AG09319 (cell line): ENCODE results near the gene P2RX2.

Experiments
- DNase-seq: peaks from one replicate; pipeline ENCODE4 v3.0.0-alpha.2; 2010; ENCODE audit warnings: low read depth; ENCODE audit errors: extremely low read depth
- TF ChIP-seq, protein P1 (sequence below): IDR thresholded peaks from 2 replicates; pipeline ENCODE4 v1.5.1; 2011; ENCODE audit warnings: low read depth, mild to moderate bottlenecking, inconsistent platforms, low read length, moderate library complexity

The P2RX2 gene

DNA sequence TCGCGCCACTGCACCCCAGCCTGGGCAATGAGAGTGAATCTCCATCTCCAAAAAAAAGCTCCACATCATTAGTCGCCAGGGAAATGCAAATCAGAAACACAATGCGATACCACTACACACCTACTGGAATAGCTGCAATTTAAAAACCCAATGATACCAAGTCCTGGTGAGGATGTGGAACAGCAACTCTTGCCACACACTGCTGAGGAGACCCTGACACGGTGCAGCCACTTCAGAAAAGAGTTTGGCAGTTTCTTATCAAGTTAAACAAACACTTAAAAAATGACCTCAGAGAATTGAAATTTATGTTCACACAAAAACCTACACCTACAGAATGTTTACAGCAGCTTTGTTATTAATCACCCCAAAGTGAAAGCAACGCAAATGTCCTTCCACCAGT, 12.1 kb downstream of the P2RX2 start:
- DNase-seq = no peak
- TF ChIP-seq, protein P1, sequence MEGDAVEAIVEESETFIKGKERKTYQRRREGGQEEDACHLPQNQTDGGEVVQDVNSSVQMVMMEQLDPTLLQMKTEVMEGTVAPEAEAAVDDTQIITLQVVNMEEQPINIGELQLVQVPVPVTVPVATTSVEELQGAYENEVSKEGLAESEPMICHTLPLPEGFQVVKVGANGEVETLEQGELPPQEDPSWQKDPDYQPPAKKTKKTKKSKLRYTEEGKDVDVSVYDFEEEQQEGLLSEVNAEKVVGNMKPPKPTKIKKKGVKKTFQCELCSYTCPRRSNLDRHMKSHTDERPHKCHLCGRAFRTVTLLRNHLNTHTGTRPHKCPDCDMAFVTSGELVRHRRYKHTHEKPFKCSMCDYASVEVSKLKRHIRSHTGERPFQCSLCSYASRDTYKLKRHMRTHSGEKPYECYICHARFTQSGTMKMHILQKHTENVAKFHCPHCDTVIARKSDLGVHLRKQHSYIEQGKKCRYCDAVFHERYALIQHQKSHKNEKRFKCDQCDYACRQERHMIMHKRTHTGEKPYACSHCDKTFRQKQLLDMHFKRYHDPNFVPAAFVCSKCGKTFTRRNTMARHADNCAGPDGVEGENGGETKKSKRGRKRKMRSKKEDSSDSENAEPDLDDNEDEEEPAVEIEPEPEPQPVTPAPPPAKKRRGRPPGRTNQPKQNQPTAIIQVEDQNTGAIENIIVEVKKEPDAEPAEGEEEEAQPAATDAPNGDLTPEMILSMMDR = no peak

DNA sequence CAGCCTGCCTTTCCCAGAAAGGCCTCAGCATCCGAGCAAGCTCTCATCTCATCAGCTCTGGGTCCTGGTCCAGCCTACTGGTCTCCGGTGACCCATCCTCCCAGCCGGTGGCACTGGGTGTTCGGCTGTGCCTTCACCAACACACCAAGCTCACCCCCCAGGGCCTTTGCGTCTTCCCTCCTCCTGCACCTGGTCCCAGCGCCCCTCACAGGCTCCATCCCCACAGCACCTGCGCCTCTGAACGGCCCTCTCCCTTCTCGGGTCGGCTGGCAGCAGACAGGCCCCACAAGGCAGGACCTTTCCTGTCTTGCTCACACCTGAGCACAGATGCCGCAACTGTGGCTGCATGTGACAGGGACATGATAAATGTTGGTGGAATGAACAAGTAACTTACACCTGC, 13.1 kb downstream of the P2RX2 start:
- no peak for DNase-seq
- TF ChIP-seq, protein P1 = no peak

DNA sequence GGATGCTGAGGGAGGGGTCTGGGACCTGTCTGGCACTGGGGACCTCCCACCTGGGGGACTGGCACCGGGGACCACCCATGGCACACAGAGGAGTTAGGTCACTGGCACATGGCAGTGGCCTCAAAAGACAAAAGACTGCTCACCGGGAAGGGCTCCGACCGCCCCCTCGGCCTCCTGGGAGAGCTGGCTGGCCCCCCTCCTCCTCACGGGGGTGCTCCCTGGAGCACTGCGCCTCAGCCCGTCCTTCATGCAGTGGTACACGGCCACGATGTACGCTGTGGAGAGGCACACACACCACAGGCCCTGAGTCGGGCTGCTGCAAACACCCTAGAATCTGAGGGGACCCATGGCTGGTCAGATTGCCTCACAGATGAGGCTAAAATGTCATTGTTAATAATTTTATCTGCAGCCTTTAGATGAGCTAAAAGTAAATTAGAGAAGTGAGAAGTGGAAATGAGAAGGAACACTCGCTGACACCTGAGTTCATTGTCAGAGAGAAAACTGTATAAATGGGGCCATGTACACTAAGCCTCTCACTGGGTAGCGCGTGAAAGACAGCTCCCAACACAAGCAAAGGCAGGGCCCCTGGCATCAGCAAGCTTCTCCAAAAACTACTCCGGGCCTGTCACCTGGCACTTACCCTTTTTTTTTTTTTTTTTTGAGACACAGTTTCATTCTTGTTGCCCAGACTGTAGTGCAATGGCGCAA, 14.1 kb downstream of the P2RX2 start:
- DNase-seq = no peak
- TF ChIP-seq, protein P1 = no peak

DNA sequence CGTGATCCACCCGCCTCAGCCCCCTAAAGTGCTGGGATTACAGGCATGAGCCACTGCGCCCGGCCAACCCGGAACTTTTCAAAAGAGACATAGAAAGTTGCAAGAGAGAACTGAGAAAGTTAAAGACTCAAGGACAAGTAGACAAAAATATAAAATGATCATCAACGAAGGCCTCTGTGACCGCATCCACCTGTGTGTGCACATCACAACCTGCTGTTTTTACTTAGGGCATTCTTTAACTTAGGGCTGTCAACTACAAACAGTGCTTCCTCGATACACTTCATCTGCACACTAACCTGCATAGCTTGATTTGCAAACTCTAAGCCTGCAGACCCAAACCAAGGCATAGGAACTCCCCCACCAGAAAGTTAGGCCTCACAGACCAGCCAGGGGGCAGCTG, 14.8 kb downstream of the P2RX2 start:
- DNase-seq = no peak
- TF ChIP-seq, protein P1 = no peak

DNA sequence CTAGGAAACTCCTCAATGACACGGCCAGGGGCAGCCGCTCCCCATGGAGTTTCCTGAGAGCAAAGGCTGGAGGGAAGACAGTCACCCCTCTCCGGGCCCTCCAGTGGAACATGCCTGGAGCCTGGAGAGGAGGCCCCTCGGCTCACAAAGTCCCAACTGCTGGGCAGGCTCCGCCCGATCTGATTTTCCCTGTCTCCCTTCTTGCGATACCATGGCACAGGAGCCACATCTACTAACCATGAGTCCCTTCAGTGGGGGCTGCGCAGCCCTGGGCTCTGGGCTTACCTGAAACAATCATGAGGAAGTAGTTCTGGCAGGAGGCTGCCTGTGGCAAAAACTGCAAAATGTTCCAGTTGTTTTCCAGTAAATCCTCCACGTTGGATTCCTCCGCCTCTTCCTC, 15.3 kb downstream of the P2RX2 start:
- no peak for DNase-seq
- TF ChIP-seq, protein P1 = no peak

DNA sequence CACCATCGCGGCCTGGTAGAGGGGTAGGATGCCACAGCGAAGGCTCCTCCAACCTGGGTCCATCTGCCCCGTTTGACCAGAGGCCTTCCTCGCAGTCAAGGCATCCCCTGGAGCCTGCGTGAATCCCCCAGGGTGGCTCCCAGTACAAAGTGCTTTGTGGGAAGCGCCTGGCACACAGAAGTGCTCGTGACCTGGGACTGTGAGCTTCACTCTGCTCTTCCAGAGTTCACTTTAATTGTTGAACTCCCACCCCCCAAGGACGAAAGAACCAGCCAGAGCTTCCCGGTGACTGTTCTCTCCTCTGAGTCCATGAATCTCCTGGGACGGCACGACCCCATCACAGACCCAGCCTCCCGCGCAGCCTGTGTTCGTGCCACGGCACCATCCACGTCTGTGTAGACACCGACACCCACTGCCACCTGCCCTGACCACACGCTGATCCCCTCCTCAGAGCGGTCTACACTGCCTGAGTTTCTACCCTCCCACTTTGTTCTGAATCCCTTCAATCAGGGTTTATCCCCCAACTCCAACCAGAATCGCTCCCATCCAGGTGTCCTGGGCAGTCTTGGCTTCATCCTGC, 15.9 kb downstream of the P2RX2 start:
- DNase-seq = no peak
- TF ChIP-seq, protein P1 = no peak

DNA sequence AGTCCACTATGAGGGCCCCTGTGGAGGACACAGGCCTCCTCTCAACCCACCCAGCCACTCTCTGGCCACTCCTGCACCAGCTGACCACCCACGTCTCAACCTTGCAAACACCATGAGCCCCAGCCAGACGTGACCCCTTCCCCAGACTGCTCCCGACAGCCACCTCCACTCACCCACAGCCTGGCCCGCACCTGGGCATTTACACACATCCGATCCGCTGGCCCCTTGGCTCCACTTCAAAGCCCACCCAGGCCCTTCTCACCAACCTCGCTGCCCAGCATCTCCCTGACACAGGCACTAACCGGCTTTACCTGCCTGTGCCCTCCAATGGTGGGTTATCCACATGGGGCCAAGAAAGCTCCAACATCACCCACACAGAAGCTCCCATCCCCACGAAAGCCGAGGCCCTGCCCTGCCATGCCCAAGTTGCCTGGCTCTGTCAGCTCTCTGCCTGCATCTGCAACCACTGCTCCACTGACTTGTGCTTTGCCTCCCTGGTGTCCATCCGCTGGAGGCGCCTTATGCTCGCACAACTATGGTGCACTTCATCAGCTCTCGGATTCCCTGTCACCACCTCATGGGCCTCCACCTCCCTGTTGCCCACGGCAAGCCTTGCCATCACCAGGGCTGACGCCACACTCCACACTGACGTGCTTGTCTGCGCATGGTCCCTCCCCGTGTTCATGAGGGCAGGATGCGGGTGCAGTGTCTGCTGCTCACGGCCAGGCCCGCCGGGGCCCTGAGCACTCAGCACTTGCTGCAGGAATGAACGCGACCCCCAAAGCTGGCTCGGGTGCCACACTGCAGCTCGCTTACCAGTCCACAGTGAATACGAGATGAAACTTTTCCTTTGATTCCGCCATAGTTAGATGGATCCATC, 16.7 kb downstream of the P2RX2 start:
- no peak for DNase-seq
- TF ChIP-seq, protein P1 = no peak
